HEK293 (cell line): ENCODE data around the gene ASAP2.

ENCODE experiments used
- CTCF ChIP-seq: fragments of 450-650 bp; formaldehyde crosslinking; IDR thresholded peaks from 2 replicates; pipeline ENCODE4 v1.5.1; 2016; ENCODE audit warnings: missing biosample characterization, missing genetic modification characterization
- GLI4 ChIP-seq: fragments of 450-650 bp; formaldehyde crosslinking; IDR thresholded peaks from 2 replicates; pipeline ENCODE4 v1.5.1; 2016; ENCODE audit warnings: missing biosample characterization, missing genetic modification characterization
- PRDM1 ChIP-seq: fragments of 450-650 bp; formaldehyde crosslinking; IDR thresholded peaks from 2 replicates; pipeline ENCODE4; 2016; ENCODE audit warnings: missing biosample characterization, missing genetic modification characterization
- PRDM10 ChIP-seq: fragments of 450-650 bp; formaldehyde crosslinking; IDR thresholded peaks from 2 replicates; pipeline ENCODE4 v1.5.1; 2016; ENCODE audit warnings: missing biosample characterization, missing genetic modification characterization
- SETDB1 ChIP-seq: IDR thresholded peaks from one replicate; pipeline ENCODE4 v1.6.1; 2017; ENCODE audit warnings: mild to moderate bottlenecking, low read length, moderate library complexity, mixed read lengths; ENCODE audit not compliant: insufficient read length
- SP2 ChIP-seq: fragments of 450-650 bp; formaldehyde crosslinking; IDR thresholded peaks from 2 replicates; pipeline ENCODE4 v1.5.1; 2016; ENCODE audit warnings: missing biosample characterization, missing genetic modification characterization
- SP7 ChIP-seq: fragments of 450-650 bp; formaldehyde crosslinking; IDR thresholded peaks from 2 replicates; pipeline ENCODE4 v1.5.1; 2016; ENCODE audit warnings: missing biosample characterization, missing genetic modification characterization
- ZBTB21 ChIP-seq: fragments of 450-650 bp; formaldehyde crosslinking; IDR thresholded peaks from 2 replicates; pipeline ENCODE4 v1.5.1; 2017; ENCODE audit warnings: missing biosample characterization, missing genetic modification characterization
- ZNF146 ChIP-seq: fragments of 450-650 bp; formaldehyde crosslinking; IDR thresholded peaks from 2 replicates; pipeline ENCODE4 v1.5.1; 2016; ENCODE audit warnings: missing biosample characterization, missing genetic modification characterization
- ZNF274 ChIP-seq, 2 experiments: fragments of 200-500 bp in 1 of 2; fragments of 450-650 bp in 1 of 2; sonication (Bioruptor generic) in 1 of 2; formaldehyde crosslinking in 1 of 2; IDR thresholded peaks; 2 replicates each; pipeline versions ENCODE4 v1.5.1 to v1.6.1; 2014 to 2016; ENCODE audit warnings: borderline replicate concordance in 1 of 2, inconsistent platforms in 1 of 2, low read length in 1 of 2, missing biosample characterization in 1 of 2, missing genetic modification characterization in 1 of 2
- ZNF426 ChIP-seq: fragments of 450-650 bp; formaldehyde crosslinking; IDR thresholded peaks from 2 replicates; pipeline ENCODE4 v1.5.1; 2017; ENCODE audit warnings: missing biosample characterization, missing genetic modification characterization, mild to moderate bottlenecking, inconsistent platforms, moderate library complexity
- ZNF513 ChIP-seq: fragments of 450-650 bp; IDR thresholded peaks from 2 replicates; pipeline ENCODE4 v1.5.1; 2018; ENCODE audit warnings: missing biosample characterization, missing genetic modification characterization
- ZNF639 ChIP-seq: fragments of 450-650 bp; formaldehyde crosslinking; IDR thresholded peaks from 2 replicates; pipeline ENCODE4 v1.5.1; 2016; ENCODE audit warnings: missing biosample characterization, missing genetic modification characterization
- ZNF704 ChIP-seq: fragments of 450-650 bp; formaldehyde crosslinking; IDR thresholded peaks from 2 replicates; pipeline ENCODE4 v1.5.1; 2016; ENCODE audit warnings: missing biosample characterization, missing genetic modification characterization

GRCh38 chr2:9391961-9392720 is 185.5 kb downstream of the ASAP2 start:
- TF ChIP-seq ZNF513 (tag by site-specific recombination) (no peak), CTCF (tag by site-specific recombination) (no peak), SETDB1 (no peak), ZBTB21 (tag by site-specific recombination) (no peak), PRDM10 (no peak), SP2 (tag by site-specific recombination) (no peak), ZNF704 (no peak), PRDM1 (tag by site-specific recombination) (no peak), ZNF426 (tag by site-specific recombination) (no peak), ZNF274 (IDR thresholded peaks at IDR 0.05; ENCODE audit: low read length) (no peak), ZNF274 (tag by site-specific recombination; IDR thresholded peaks at IDR 0.05; ENCODE audit: borderline replicate concordance) (no peak), SP7 (tag by site-specific recombination) (no peak), ZNF146 (tag by site-specific recombination) (no peak), ZNF639 (tag by site-specific recombination) (no peak), GLI4 (tag by site-specific recombination) (no peak)
